Measurements from ENCODE around the gene BRI3.

- no peak for TF ChIP-seq POLR2A (IDR thresholded peaks at IDR 0.05)
- no peak for TF ChIP-seq CTCF (IDR thresholded peaks at IDR 0.05)
- no peak for TF ChIP-seq POLR2AphosphoS5 (IDR thresholded peaks at IDR 0.05)
Measured at GRCh38 chr7:98334081-98334480, 52.6 kb downstream of the BRI3 start.

All from prostate gland (tissue), 2 donors.